A549 (cell line): ENCODE measurements around the gene PSMD14. TPM values are rescaled to one million over a fixed set of nuclear protein-coding genes. Genes with fewer than 3 reads are reported as not detected.

ENCODE experiments used
- ATAC-seq, 2 experiments: fragments of 200-7000 bp in 1 of 2; fragments of >200 bp in 1 of 2; cut with Nextera tagmentation in 1 of 2; cut with Tn5 transposase in 1 of 2; 3 replicates each; pipeline versions ENCODE4 v1.8.0 to v1.9.1; 2018 to 2020; ENCODE audit warnings: mild to moderate bottlenecking in 1 of 2, moderate library complexity in 1 of 2
- CTCF ChIA-PET: fragments of 300-600 bp; sonication (Branson Sonifier 250); formaldehyde crosslinking; extraction: SDS; loops from one replicate; lab custom pipeline; 2021; ENCODE audit warnings: antibody characterized with exemption, inconsistent platforms; lab: Yijun Ruan, JAX
- POLR2A ChIA-PET: fragments of 350-600 bp; formaldehyde crosslinking; extraction: SDS; loops from one replicate; lab custom pipeline; 2021; ENCODE audit warnings: antibody characterized with exemption, inconsistent platforms; lab: Yijun Ruan, JAX
- DNase-seq, 2 experiments: peaks; one replicate each; pipeline versions ENCODE4 v3.0.0 to v3.0.0-alpha.2; 2011 to 2016; ENCODE audit warnings: low read depth in 1 of 2, low spot score in 1 of 2
- FAIRE-seq: peaks from 2 replicates; lab custom pipeline; 2011; peaks lifted over from hg19 to GRCh38; lab: Jason Lieb, UNC
- H3K27ac ChIP-seq, 2 experiments: fragments of >200 bp; sonication (Bioruptor Twin); formaldehyde crosslinking; 3 replicates each; pipeline ENCODE4 v1.5.1; 2016 to 2017
- H3K4me1 ChIP-seq: fragments of >200 bp; sonication (Bioruptor Twin); formaldehyde crosslinking; 3 replicates; pipeline ENCODE4 v1.6.1; 2016
- H3K4me2 ChIP-seq: fragments of >200 bp; sonication (Bioruptor Twin); formaldehyde crosslinking; 3 replicates; pipeline ENCODE4 v1.6.1; 2016
- H3K4me3 ChIP-seq: fragments of >200 bp; sonication (Bioruptor Twin); formaldehyde crosslinking; 3 replicates; pipeline ENCODE4 v1.5.1; 2016
- H3K9me3 ChIP-seq: fragments of >200 bp; sonication (Bioruptor Twin); formaldehyde crosslinking; 3 replicates; pipeline ENCODE4 v1.6.1; 2016
- CBX2 ChIP-seq: fragments of 200-600 bp; sonication (generic); IDR thresholded peaks from 2 replicates; pipeline ENCODE4 v1.6.1; 2016; ENCODE audit warnings: low read depth, mild to moderate bottlenecking, borderline replicate concordance
- CEBPB ChIP-seq, 2 experiments: fragments of >200 bp in 1 of 2; sonication (Bioruptor Twin) in 1 of 2; formaldehyde crosslinking in 1 of 2; IDR thresholded peaks; 2 replicates each; pipeline ENCODE4 v1.6.1; 2012 to 2016
- HDAC2 ChIP-seq: fragments of 200-600 bp; sonication (generic); IDR thresholded peaks from 2 replicates; pipeline ENCODE4 v1.6.1; 2016
- NR3C1 ChIP-seq: fragments of >200 bp; sonication (Bioruptor Twin); formaldehyde crosslinking; IDR thresholded peaks from 3 replicates; pipeline ENCODE4 v1.6.1; 2017
- PHF8 ChIP-seq: fragments of 200-600 bp; sonication (generic); IDR thresholded peaks from 2 replicates; pipeline ENCODE4 v1.6.1; 2016; ENCODE audit warnings: low read depth, mild to moderate bottlenecking, antibody characterized with exemption, moderate library complexity, borderline replicate concordance
- POLR2A ChIP-seq: IDR thresholded peaks from 2 replicates; pipeline ENCODE4 v1.6.1; 2012; ENCODE audit warnings: mild to moderate bottlenecking, low read length
- RAD21 ChIP-seq, 2 experiments: fragments of >200 bp in 1 of 2; sonication (Bioruptor Twin) in 1 of 2; formaldehyde crosslinking in 1 of 2; IDR thresholded peaks in 1 of 2; conservative IDR thresholded peaks in 1 of 2; 2 replicates in 1 of 2; 3 replicates in 1 of 2; pipeline ENCODE4 v1.6.1; 2012 to 2018; ENCODE audit warnings: inconsistent platforms in 1 of 2
- RARB ChIP-seq: fragments of 250-450 bp; sonication (Bioruptor Pico); IDR thresholded peaks from 2 replicates; pipeline ENCODE4 v1.8.0; 2021; ENCODE audit warnings: mild to moderate bottlenecking, moderate library complexity
- RCOR1 ChIP-seq: fragments of 150-350 bp; IDR thresholded peaks from 2 replicates; pipeline ENCODE4 v1.6.1; 2014; ENCODE audit warnings: antibody characterized with exemption, low read length, low read depth
- RFX5 ChIP-seq: fragments of 450-650 bp; IDR thresholded peaks from 2 replicates; pipeline ENCODE4 v1.7.1; 2014; ENCODE audit warnings: antibody characterized with exemption, mild to moderate bottlenecking, moderate library complexity
- RNF2 ChIP-seq: fragments of 200-600 bp; sonication (generic); IDR thresholded peaks from 2 replicates; pipeline ENCODE4 v1.6.1; 2016; ENCODE audit warnings: low read depth, mild to moderate bottlenecking, antibody characterized with exemption, moderate library complexity, borderline replicate concordance
- SREBF2 ChIP-seq: fragments of 450-650 bp; IDR thresholded peaks from 2 replicates; pipeline ENCODE4 v1.6.1; 2014; ENCODE audit warnings: mild to moderate bottlenecking, moderate library complexity
- WGBS: methylation state at CpG from one replicate; pipeline ENCODE4 v1.1.6; 2017; ENCODE audit errors: missing lambda C conversion rate; 5-methylcytosine and 5-hydroxymethylcytosine counted together
- polyA plus RNA-seq, 4 experiments: library from polyadenylated mRNA; depleted of rRNA in 3 of 4; stranded (reverse); fragments of >200 nt; fragmentation: RNase III in 1 of 4; extraction: RNeasy Plus Mini Kit Qiagen cat#74134 plus additional on column Dnase treatment in 1 of 4; gene quantifications; 2 replicates in 3 of 4; 3 replicates in 1 of 4; pipeline ENCODE4 v1.2.3, GENCODE V29; 2011 to 2017
- TF ChIP-seq, protein P1 (sequence below): fragments of >200 bp; sonication (Bioruptor Twin); formaldehyde crosslinking; IDR thresholded peaks from 3 replicates; pipeline ENCODE4 v1.5.1; 2016
- TF ChIP-seq, protein P2 (sequence below): IDR thresholded peaks from 2 replicates; pipeline ENCODE4 v1.6.1; 2012
- TF ChIP-seq, protein P3 (sequence below): IDR thresholded peaks from 2 replicates; pipeline ENCODE4 v1.6.1; 2012; ENCODE audit warnings: low read depth, borderline replicate concordance
- TF ChIP-seq, protein P4 (sequence below): fragments of 200-600 bp; sonication (generic); IDR thresholded peaks from 2 replicates; pipeline ENCODE4 v1.6.1; 2016; ENCODE audit warnings: antibody characterized with exemption, mild to moderate bottlenecking, moderate library complexity
- TF ChIP-seq, protein P5 (sequence below): fragments of >200 bp; sonication (Bioruptor Twin); formaldehyde crosslinking; IDR thresholded peaks from 3 replicates; pipeline ENCODE4 v1.6.1; 2016
- TF ChIP-seq, protein P6 (sequence below): IDR thresholded peaks from 2 replicates; pipeline ENCODE4 v1.6.1; 2012

Gene PSMD14
- polyA plus RNA-seq, 2 of the 4 experiments (the other 2 are of a cell fraction) = 166 to 218 TPM

DNA sequence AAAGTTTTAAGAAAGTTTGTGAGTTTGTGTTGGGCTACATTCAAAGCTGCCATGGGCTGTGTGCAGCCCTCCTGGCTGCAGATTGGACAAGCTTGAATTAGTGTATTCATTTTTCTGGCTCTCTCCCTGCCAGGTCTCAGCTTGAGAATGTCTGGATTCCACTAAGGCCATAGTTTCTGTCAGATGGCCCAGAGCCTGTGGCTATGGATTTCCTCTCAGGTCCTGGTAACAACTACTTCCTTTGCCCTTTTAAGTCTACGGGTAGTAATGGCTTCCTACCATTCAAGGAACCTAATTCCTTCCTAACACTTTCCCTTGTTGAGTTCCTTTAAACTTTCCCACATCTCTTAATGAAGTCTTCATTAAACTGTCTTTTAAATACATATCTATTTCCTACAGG lies 24.3 kb upstream of the PSMD14 start:
- FAIRE-seq (no peak), DNase-seq (no peak), ATAC-seq (no peak)
- no peak overlapping the region for H3K27ac ChIP-seq
- H3K4me2 ChIP-seq = no peak overlapping the region
- H3K4me1 ChIP-seq = no peaks in the 10 kb centered on the region
- no peaks in the 10 kb centered on the region for H3K9me3 ChIP-seq
- no peak overlapping the region for H3K4me3 ChIP-seq
- POLR2A ChIA-PET = no interaction called here
- 63% methylated on average over 1 of the region's 1 CpG for WGBS
- CTCF ChIA-PET = interaction anchor here (1.1 kb wide), 1 partner anchor 10 kb away, joined by 6 read pairs; no protein-coding TSS in a partner anchor
- TF ChIP-seq CBX2 (no peak), HDAC2 (no peak), RNF2 (no peak), PHF8 (no peak), RFX5 (no peak)
- TF ChIP-seq, protein P1, sequence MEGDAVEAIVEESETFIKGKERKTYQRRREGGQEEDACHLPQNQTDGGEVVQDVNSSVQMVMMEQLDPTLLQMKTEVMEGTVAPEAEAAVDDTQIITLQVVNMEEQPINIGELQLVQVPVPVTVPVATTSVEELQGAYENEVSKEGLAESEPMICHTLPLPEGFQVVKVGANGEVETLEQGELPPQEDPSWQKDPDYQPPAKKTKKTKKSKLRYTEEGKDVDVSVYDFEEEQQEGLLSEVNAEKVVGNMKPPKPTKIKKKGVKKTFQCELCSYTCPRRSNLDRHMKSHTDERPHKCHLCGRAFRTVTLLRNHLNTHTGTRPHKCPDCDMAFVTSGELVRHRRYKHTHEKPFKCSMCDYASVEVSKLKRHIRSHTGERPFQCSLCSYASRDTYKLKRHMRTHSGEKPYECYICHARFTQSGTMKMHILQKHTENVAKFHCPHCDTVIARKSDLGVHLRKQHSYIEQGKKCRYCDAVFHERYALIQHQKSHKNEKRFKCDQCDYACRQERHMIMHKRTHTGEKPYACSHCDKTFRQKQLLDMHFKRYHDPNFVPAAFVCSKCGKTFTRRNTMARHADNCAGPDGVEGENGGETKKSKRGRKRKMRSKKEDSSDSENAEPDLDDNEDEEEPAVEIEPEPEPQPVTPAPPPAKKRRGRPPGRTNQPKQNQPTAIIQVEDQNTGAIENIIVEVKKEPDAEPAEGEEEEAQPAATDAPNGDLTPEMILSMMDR = no peak
- TF ChIP-seq, protein P2, sequence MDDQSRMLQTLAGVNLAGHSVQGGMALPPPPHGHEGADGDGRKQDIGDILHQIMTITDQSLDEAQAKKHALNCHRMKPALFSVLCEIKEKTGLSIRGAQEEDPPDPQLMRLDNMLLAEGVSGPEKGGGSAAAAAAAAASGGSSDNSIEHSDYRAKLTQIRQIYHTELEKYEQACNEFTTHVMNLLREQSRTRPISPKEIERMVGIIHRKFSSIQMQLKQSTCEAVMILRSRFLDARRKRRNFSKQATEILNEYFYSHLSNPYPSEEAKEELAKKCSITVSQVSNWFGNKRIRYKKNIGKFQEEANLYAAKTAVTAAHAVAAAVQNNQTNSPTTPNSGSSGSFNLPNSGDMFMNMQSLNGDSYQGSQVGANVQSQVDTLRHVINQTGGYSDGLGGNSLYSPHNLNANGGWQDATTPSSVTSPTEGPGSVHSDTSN = no peak
- TF ChIP-seq, protein P3, sequence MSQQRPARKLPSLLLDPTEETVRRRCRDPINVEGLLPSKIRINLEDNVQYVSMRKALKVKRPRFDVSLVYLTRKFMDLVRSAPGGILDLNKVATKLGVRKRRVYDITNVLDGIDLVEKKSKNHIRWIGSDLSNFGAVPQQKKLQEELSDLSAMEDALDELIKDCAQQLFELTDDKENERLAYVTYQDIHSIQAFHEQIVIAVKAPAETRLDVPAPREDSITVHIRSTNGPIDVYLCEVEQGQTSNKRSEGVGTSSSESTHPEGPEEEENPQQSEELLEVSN = no peak

DNA sequence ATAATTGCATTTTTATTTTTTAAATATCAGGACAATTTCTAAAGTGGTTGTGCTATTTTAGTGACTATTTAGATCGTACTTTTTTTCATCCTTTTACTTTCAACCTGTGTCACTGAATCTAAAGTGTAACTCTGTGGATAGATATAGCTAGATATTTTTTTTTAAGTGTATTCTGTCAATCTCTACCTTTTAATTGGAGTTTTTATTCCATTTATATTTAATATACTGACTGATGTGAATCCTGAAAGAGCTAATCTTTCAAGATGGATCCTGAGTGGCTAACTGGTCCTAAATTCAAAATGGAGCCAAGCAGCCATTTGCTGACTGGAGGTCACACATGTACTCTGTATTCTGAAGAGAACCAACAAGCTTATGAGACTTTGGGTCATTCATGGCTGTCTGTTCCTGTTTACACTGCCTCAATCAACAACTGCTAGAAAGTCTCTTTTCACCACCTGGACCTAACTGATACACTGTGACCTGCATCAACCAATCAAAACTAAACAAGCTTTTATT lies 4.6 kb upstream of the PSMD14 start:
- WGBS = 2% methylated on average over 1 of the region's 1 CpG
- TF ChIP-seq SREBF2 (no peak), CEBPB (IDR thresholded peaks at IDR 0.05) (no peak), RCOR1 (no peak), RARB (CRISPR knock-in tag) (no peak), RAD21 (conservative IDR thresholded peaks at IDR 0.05 in 1 of 2, IDR thresholded peaks at IDR 0.05 in 1 of 2) (no peak), POLR2A (no peak), RFX5 (no peak), NR3C1 (no peak)
- TF ChIP-seq, protein P1 = no peak
- TF ChIP-seq, protein P4, sequence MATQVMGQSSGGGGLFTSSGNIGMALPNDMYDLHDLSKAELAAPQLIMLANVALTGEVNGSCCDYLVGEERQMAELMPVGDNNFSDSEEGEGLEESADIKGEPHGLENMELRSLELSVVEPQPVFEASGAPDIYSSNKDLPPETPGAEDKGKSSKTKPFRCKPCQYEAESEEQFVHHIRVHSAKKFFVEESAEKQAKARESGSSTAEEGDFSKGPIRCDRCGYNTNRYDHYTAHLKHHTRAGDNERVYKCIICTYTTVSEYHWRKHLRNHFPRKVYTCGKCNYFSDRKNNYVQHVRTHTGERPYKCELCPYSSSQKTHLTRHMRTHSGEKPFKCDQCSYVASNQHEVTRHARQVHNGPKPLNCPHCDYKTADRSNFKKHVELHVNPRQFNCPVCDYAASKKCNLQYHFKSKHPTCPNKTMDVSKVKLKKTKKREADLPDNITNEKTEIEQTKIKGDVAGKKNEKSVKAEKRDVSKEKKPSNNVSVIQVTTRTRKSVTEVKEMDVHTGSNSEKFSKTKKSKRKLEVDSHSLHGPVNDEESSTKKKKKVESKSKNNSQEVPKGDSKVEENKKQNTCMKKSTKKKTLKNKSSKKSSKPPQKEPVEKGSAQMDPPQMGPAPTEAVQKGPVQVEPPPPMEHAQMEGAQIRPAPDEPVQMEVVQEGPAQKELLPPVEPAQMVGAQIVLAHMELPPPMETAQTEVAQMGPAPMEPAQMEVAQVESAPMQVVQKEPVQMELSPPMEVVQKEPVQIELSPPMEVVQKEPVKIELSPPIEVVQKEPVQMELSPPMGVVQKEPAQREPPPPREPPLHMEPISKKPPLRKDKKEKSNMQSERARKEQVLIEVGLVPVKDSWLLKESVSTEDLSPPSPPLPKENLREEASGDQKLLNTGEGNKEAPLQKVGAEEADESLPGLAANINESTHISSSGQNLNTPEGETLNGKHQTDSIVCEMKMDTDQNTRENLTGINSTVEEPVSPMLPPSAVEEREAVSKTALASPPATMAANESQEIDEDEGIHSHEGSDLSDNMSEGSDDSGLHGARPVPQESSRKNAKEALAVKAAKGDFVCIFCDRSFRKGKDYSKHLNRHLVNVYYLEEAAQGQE = no peak
- TF ChIP-seq, protein P5, sequence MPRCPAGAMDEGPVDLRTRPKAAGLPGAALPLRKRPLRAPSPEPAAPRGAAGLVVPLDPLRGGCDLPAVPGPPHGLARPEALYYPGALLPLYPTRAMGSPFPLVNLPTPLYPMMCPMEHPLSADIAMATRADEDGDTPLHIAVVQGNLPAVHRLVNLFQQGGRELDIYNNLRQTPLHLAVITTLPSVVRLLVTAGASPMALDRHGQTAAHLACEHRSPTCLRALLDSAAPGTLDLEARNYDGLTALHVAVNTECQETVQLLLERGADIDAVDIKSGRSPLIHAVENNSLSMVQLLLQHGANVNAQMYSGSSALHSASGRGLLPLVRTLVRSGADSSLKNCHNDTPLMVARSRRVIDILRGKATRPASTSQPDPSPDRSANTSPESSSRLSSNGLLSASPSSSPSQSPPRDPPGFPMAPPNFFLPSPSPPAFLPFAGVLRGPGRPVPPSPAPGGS = no peak
- TF ChIP-seq, protein P6, sequence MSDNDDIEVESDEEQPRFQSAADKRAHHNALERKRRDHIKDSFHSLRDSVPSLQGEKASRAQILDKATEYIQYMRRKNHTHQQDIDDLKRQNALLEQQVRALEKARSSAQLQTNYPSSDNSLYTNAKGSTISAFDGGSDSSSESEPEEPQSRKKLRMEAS = no peak
- CTCF ChIA-PET = interaction anchor here (0.6 kb wide), 1 partner anchor 59 kb away, joined by 3 read pairs; no protein-coding TSS in a partner anchor
- H3K4me1 ChIP-seq = peaks cover 5% of the 10 kb centered on the region; the same call in 2 of the 3 replicates
- FAIRE-seq (no peak), ATAC-seq (no peak), DNase-seq (no peak)
- peaks cover 9% of the 10 kb centered on the region; the same call in 2 of the 3 replicates for H3K9me3 ChIP-seq
- no peak overlapping the region for H3K4me3 ChIP-seq
- POLR2A ChIA-PET = no interaction called here
- no peak overlapping the region for H3K4me2 ChIP-seq
- no peak overlapping the region for H3K27ac ChIP-seq
